HEK293T (cell line): Measurements from ENCODE around the gene SV2B.

Source experiments
- ARNT ChIP-seq: fragments of 450-650 bp; IDR thresholded peaks from 2 replicates; pipeline ENCODE4 v1.6.1; 2017; ENCODE audit warnings: mild to moderate bottlenecking
- BHLHE40 ChIP-seq: fragments of 450-650 bp; IDR thresholded peaks from 2 replicates; pipeline ENCODE4 v1.6.1; 2016; ENCODE audit warnings: mild to moderate bottlenecking, moderate library complexity, borderline replicate concordance
- ELF4 ChIP-seq: fragments of 450-650 bp; IDR thresholded peaks from 2 replicates; pipeline ENCODE4 v1.6.1; 2017; ENCODE audit warnings: antibody characterized with exemption
- FOXA1 ChIP-seq: fragments of 450-650 bp; IDR thresholded peaks from 2 replicates; pipeline ENCODE4 v1.6.1; 2016; ENCODE audit warnings: mild to moderate bottlenecking
- FOXK2 ChIP-seq: fragments of 450-650 bp; IDR thresholded peaks from 2 replicates; pipeline ENCODE4 v1.6.1; 2016; ENCODE audit warnings: mild to moderate bottlenecking
- FOXM1 ChIP-seq: fragments of 450-650 bp; IDR thresholded peaks from 2 replicates; pipeline ENCODE4 v1.6.1; 2017; ENCODE audit warnings: mild to moderate bottlenecking, borderline replicate concordance
- HDGF ChIP-seq: fragments of 450-650 bp; IDR thresholded peaks from 2 replicates; pipeline ENCODE4 v1.6.1; 2017; ENCODE audit warnings: antibody characterized with exemption, borderline replicate concordance
- LEF1 ChIP-seq: fragments of 450-650 bp; IDR thresholded peaks from 2 replicates; pipeline ENCODE4 v1.6.1; 2017; ENCODE audit warnings: mild to moderate bottlenecking, borderline replicate concordance
- SP1 ChIP-seq: fragments of 450-650 bp; IDR thresholded peaks from 2 replicates; pipeline ENCODE4 v1.6.1; 2017
- TARDBP ChIP-seq: fragments of 450-650 bp; IDR thresholded peaks from 2 replicates; pipeline ENCODE4 v1.6.1; 2016
- ZNF384 ChIP-seq: fragments of 450-650 bp; IDR thresholded peaks from 2 replicates; pipeline ENCODE4 v1.6.1; 2016
- TF ChIP-seq, protein P1 (sequence below): fragments of 450-650 bp; IDR thresholded peaks from 2 replicates; pipeline ENCODE4 v1.6.1; 2016

DNA sequence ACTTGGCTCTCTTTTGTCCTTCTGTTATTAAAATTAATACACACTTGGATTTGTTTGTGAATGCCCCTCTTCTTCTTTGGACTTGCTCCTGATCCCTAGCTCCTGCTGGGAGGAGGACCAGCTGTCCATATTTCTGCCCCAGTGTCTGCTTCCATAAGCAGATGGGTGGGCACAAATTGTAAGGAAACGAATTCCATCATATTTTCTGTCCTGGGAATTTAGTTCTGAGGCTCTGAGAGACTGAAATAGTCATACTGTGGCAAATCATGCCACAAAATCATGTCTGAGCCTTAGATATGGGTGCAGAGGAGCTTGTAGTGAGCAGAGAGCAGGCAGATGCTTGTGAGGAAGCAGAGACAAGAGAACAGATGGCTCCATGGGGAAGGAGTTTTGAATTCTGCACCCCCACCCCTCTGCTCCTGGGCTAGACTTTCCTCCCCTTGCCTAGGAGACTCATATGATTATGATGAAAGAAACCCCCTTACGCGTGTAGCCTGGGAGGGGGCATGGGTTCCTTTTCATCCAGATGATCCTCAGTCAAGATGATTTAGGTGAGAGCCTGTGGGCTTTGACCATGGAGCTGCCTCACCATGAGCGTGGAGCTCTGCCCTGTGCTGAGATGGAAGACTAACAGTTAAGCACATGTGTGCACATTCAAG is 50.6 kb downstream of the SV2B start:
- TF ChIP-seq HDGF = no peak
- no peak for TF ChIP-seq SP1
- TF ChIP-seq FOXK2 = no peak
- no peak for TF ChIP-seq BHLHE40
- TF ChIP-seq TARDBP = no peak
- no peak for TF ChIP-seq ARNT
- no peak for TF ChIP-seq FOXM1
- no peak for TF ChIP-seq LEF1
- no peak for TF ChIP-seq FOXA1
- TF ChIP-seq, protein P1, sequence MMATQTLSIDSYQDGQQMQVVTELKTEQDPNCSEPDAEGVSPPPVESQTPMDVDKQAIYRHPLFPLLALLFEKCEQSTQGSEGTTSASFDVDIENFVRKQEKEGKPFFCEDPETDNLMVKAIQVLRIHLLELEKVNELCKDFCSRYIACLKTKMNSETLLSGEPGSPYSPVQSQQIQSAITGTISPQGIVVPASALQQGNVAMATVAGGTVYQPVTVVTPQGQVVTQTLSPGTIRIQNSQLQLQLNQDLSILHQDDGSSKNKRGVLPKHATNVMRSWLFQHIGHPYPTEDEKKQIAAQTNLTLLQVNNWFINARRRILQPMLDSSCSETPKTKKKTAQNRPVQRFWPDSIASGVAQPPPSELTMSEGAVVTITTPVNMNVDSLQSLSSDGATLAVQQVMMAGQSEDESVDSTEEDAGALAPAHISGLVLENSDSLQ = no peak
- no peak for TF ChIP-seq ELF4
- TF ChIP-seq ZNF384 = no peak
